LNCaP clone FGC (cell line): ENCODE measurements around the gene SSH2.
"Not testable (repeated sequence)": the region's sequence is repeated elsewhere in the genome, so short reads cannot be mapped to it uniquely, and the experiment has no call there.

Source experiments
- DNase-seq: peaks from one replicate; pipeline ENCODE4 v3.0.0-alpha.2; 2011; ENCODE audit warnings: low read depth
- H3K4me3 ChIP-seq: 2 replicates; pipeline ENCODE4 v1.5.1; 2011; ENCODE audit warnings: mild to moderate bottlenecking, low read depth, low read length, control low read depth
- CTCF ChIP-seq: IDR thresholded peaks from 2 replicates; pipeline ENCODE4 v1.5.1; 2012; ENCODE audit warnings: mild to moderate bottlenecking; ENCODE audit not compliant: control insufficient read depth, insufficient read depth; ENCODE audit errors: extremely low read depth

Gene SSH2

GRCh38 chr17:29683481-29683880, 246.5 kb downstream of the SSH2 start:
- TF ChIP-seq CTCF = no peak
- DNase-seq = no peak
- no peak overlapping the region for H3K4me3 ChIP-seq

- TF ChIP-seq CTCF = no peak
- DNase-seq = no peak
- H3K4me3 ChIP-seq = no peak overlapping the region
Observed at GRCh38 chr17:29682987-29683386, 247.0 kb downstream of the SSH2 start.

- no peak for DNase-seq
- TF ChIP-seq CTCF = no peak
- H3K4me3 ChIP-seq = no peak overlapping the region
Observed at GRCh38 chr17:29682054-29682453, 248.0 kb downstream of the SSH2 start.

- no peak for DNase-seq
- TF ChIP-seq CTCF = no peak
- no peak overlapping the region for H3K4me3 ChIP-seq
Observed at GRCh38 chr17:29677824-29678223, 252.2 kb downstream of the SSH2 start.

- no peak for TF ChIP-seq CTCF
- DNase-seq = no peak
- H3K4me3 ChIP-seq = no peak overlapping the region
Observed at GRCh38 chr17:29677221-29677791, 252.7 kb downstream of the SSH2 start.

GRCh38 chr17:29675961-29676360, 254.1 kb downstream of the SSH2 start:
- DNase-seq, H3K4me3 ChIP-seq: not testable (repeated sequence)

GRCh38 chr17:29674281-29674680, 255.7 kb downstream of the SSH2 start:
- no peak for TF ChIP-seq CTCF
- H3K4me3 ChIP-seq = no peak overlapping the region
- no peak for DNase-seq

- no peak for TF ChIP-seq CTCF
- no peak overlapping the region for H3K4me3 ChIP-seq
- DNase-seq = no peak
Observed at GRCh38 chr17:29671661-29672060, 258.4 kb downstream of the SSH2 start.
